Muscle of arm (tissue), 12 donors: ENCODE data around the gene IMPACT. TPM values are rescaled to one million over a fixed set of nuclear protein-coding genes. Genes with fewer than 3 reads are reported as not detected.
A peak's percentile ranks its signal among the peaks of the same experiment; 100 is the strongest.

Source experiments
- DNase-seq: peaks from one replicate; pipeline ENCODE4 v3.0.0-alpha.2; 2013
- polyA plus RNA-seq, 12 donors: library from polyadenylated mRNA; unstranded; fragments of 120-200 nt; gene quantifications; one replicate each; pipeline ENCODE4 v1.2.1, GENCODE V29; 2013; ENCODE audit not compliant: insufficient read length in 12 of 12

IMPACT gene
- polyA plus RNA-seq, 12 donors: 31.5 to 52.8 (median 43.1) TPM; not detected in 1

GRCh38 chr18:24472591-24472990 lies 46.1 kb downstream of the IMPACT start:
- DNase-seq: no peak

GRCh38 chr18:24474406-24474805 lies 47.9 kb downstream of the IMPACT start:
- no peak for DNase-seq

- DNase-seq: no peak
Observed at GRCh38 chr18:24475926-24476589, 49.6 kb downstream of the IMPACT start.

GRCh38 chr18:24479371-24479770 lies 52.9 kb downstream of the IMPACT start:
- DNase-seq: no peak

- DNase-seq: no peak
Observed at GRCh38 chr18:24482821-24483220, 56.4 kb downstream of the IMPACT start.

GRCh38 chr18:24485681-24486080 lies 59.2 kb downstream of the IMPACT start:
- no peak for DNase-seq

- DNase-seq: no peak
Observed at GRCh38 chr18:24486684-24487083, 60.2 kb downstream of the IMPACT start.

GRCh38 chr18:24488824-24489493 lies 62.5 kb downstream of the IMPACT start:
- DNase-seq: peak; percentile 61

GRCh38 chr18:24490539-24490938 lies 64.1 kb downstream of the IMPACT start:
- DNase-seq: no peak

- DNase-seq: no peak
Observed at GRCh38 chr18:24491927-24492834, 65.7 kb downstream of the IMPACT start.

- DNase-seq: no peak
Observed at GRCh38 chr18:24494586-24494985, 68.1 kb downstream of the IMPACT start.

- peak; percentile 48 for DNase-seq
Observed at GRCh38 chr18:24497031-24497754, 70.7 kb downstream of the IMPACT start.

GRCh38 chr18:24499814-24500213 lies 73.3 kb downstream of the IMPACT start:
- peak; percentile 67 for DNase-seq

- no peak for DNase-seq
Observed at GRCh38 chr18:24500217-24500616, 73.7 kb downstream of the IMPACT start.

GRCh38 chr18:24500766-24501165 lies 74.3 kb downstream of the IMPACT start:
- no peak for DNase-seq

- DNase-seq: no peak
Observed at GRCh38 chr18:24502667-24503523, 76.4 kb downstream of the IMPACT start.
